K562 (cell line): Measurements from ENCODE around the gene SCP2. TPM values are rescaled to one million over a fixed set of nuclear protein-coding genes. Genes with fewer than 3 reads are reported as not detected.

Experiments used
- ATAC-seq: fragments of 200-7000 bp; cut with Tn5 transposase; 3 replicates; pipeline ENCODE4 v1.9.1; 2020; ENCODE audit warnings: moderate library complexity
- BruUV-seq: library from RNA; stranded (reverse); fragments of 400-500 nt; replicated peaks from 2 replicates; lab custom pipeline; 2021; lab: Mats Ljungman, UMichigan
- CTCF ChIA-PET: fragments of 300-600 bp; formaldehyde crosslinking; extraction: SDS; loops from one replicate; lab custom pipeline; 2021; ENCODE audit warnings: low intra/inter-chr PET ratio; lab: Yijun Ruan, JAX
- POLR2A ChIA-PET: fragments of 300-600, 350-650 bp; sonication (Branson Sonifier 250); formaldehyde crosslinking; extraction: SDS; loops from one replicate; lab custom pipeline; 2021; ENCODE audit warnings: antibody characterized with exemption, inconsistent platforms; lab: Yijun Ruan, JAX
- DNase-seq, 4 experiments: peaks; one replicate each; pipeline versions ENCODE4 v3.0.0 to v3.0.0-alpha.2; 2011 to 2018; ENCODE audit warnings: low spot score in 3 of 4, mixed read lengths in 3 of 4; ENCODE audit errors: extremely low read depth in 1 of 4
- FAIRE-seq: peaks from 2 replicates; lab custom pipeline; 2011; peaks lifted over from hg19 to GRCh38; lab: Jason Lieb, UNC
- H2AFZ ChIP-seq: 2 replicates; pipeline ENCODE4 v1.6.0; 2011; ENCODE audit warnings: low read depth, low read length, control low read depth, inconsistent platforms
- H3K27ac ChIP-seq: fragments of 200-600 bp; 3 replicates; pipeline ENCODE4 v1.8.0; 2011; ENCODE audit warnings: low read depth, mild to moderate bottlenecking, control low read depth, inconsistent platforms, low read length, moderate library complexity, mixed read lengths; ENCODE audit errors: extremely low read depth
- H3K27me3 ChIP-seq, 2 experiments: fragments of 300-600 bp in 1 of 2; 2 replicates in 1 of 2; 3 replicates in 1 of 2; pipeline versions ENCODE4 v1.6.0 to v1.8.0; 2011; ENCODE audit warnings: inconsistent platforms in 2 of 2, low read length in 2 of 2, mild to moderate bottlenecking in 1 of 2, mixed read lengths in 1 of 2, moderate library complexity in 1 of 2; ENCODE audit not compliant: control insufficient read depth in 2 of 2, insufficient read depth in 2 of 2
- H3K36me3 ChIP-seq: fragments of 300-600 bp; 3 replicates; pipeline ENCODE4 v1.8.0; 2011; ENCODE audit warnings: mild to moderate bottlenecking, low read length, inconsistent platforms; ENCODE audit not compliant: control insufficient read depth, insufficient read depth
- H3K4me1 ChIP-seq, 2 experiments: fragments of 200-600 bp in 1 of 2; replicated peaks in 1 of 2; 2 replicates in 1 of 2; 3 replicates in 1 of 2; pipeline versions ENCODE4 v1.5.1 to v1.8.0; 2011; ENCODE audit warnings: inconsistent platforms in 2 of 2, low read length in 2 of 2, mild to moderate bottlenecking in 1 of 2, mixed read lengths in 1 of 2, moderate library complexity in 1 of 2; ENCODE audit not compliant: control insufficient read depth in 2 of 2, insufficient read depth in 2 of 2
- H3K4me2 ChIP-seq: 2 replicates; pipeline ENCODE4 v1.6.1; 2011; ENCODE audit warnings: low read length, control low read depth, inconsistent platforms, mixed read lengths; ENCODE audit not compliant: insufficient read depth
- H3K4me3 ChIP-seq: fragments of 200-600 bp; sonication (generic), shearing (Covaris generic); 2 replicates; pipeline ENCODE4 v1.5.1; 2016; ENCODE audit warnings: control low read depth, inconsistent platforms
- H3K79me2 ChIP-seq: fragments of 200-600 bp; 3 replicates; pipeline ENCODE4 v1.8.0; 2011; ENCODE audit warnings: low read length, inconsistent platforms; ENCODE audit not compliant: control insufficient read depth, insufficient read depth
- H3K9ac ChIP-seq, 2 experiments: 2 replicates each; pipeline versions ENCODE4 v1.6.0 to v1.6.1; 2011; ENCODE audit warnings: low read depth in 2 of 2, low read length in 2 of 2, control low read depth in 1 of 2, inconsistent platforms in 1 of 2, mild to moderate bottlenecking in 1 of 2, mixed read lengths in 1 of 2; ENCODE audit not compliant: insufficient read depth in 1 of 2
- H3K9me1 ChIP-seq: one replicate; pipeline ENCODE4 v1.6.0; 2011; ENCODE audit warnings: inconsistent platforms, mild to moderate bottlenecking, low read length, moderate library complexity; ENCODE audit not compliant: control insufficient read depth, insufficient read depth
- H3K9me3 ChIP-seq: replicated peaks from 2 replicates; pipeline ENCODE4 v1.5.1; 2011; ENCODE audit warnings: low read depth, low read length, inconsistent platforms; ENCODE audit not compliant: control insufficient read depth, insufficient read depth
- H4K20me1 ChIP-seq: replicated peaks from 2 replicates; pipeline ENCODE4 v1.6.1; 2011; ENCODE audit warnings: low read length, inconsistent platforms, mixed read lengths; ENCODE audit not compliant: control insufficient read depth, insufficient read depth
- KDM1A ChIP-seq, 2 experiments: fragments of 450-650 bp; IDR thresholded peaks; 2 replicates each; pipeline ENCODE4 v1.6.1; 2016; ENCODE audit warnings: mild to moderate bottlenecking in 2 of 2
- NRF1 ChIP-seq, 2 experiments: fragments of 450-650 bp; IDR thresholded peaks in 1 of 2; conservative IDR thresholded peaks in 1 of 2; 2 replicates each; pipeline ENCODE4 v1.6.1; 2014; ENCODE audit warnings: mild to moderate bottlenecking in 2 of 2
- WGBS: fragments of 100-300 bp; shearing (Covaris generic); methylation state at CpG from one replicate; pipeline ENCODE4 v1.1.6; 2016; ENCODE audit warnings: low coverage, mixed read lengths; ENCODE audit not compliant: insufficient coverage; ENCODE audit errors: missing lambda C conversion rate; 5-methylcytosine and 5-hydroxymethylcytosine counted together
- in situ Hi-C: fragments of 300-500 bp; cut with MboI; formaldehyde crosslinking; loops from 4 replicates; pipeline ENCODE4 v1.15.0; 2018; ENCODE audit warnings: inconsistent platforms, mixed read lengths
- intact Hi-C: fragments of 100-400 bp; cut with micrococcal nuclease; formaldehyde crosslinking; loops from 2 replicates; pipeline ENCODE4 v1.14.2; 2022
- polyA plus RNA-seq, 8 experiments: library from polyadenylated mRNA; depleted of rRNA in 4 of 8; stranded (reverse) in 5 of 8; unstranded in 3 of 8; fragments of >200 nt; fragmentation: Nextera tagmentation in 2 of 8; fragmentation: Illumina TruSeq in 1 of 8; extraction: Ambion mirVana in 2 of 8; extraction: Trizol in 1 of 8; gene quantifications; 2 replicates each; pipeline versions ENCODE4 v1.2.1 to v1.2.3, GENCODE V29; 2011 to 2014; ENCODE audit warnings: inconsistent platforms in 1 of 8, missing spikeins in 1 of 8
- total RNA-seq, 7 experiments: library from RNA; depleted of rRNA in 6 of 7; stranded (reverse); fragments of >200 nt in 6 of 7; fragmentation: Illumina TruSeq in 2 of 7; extraction: Trizol in 2 of 7; gene quantifications; 2 replicates each; pipeline versions ENCODE4 v1.2.1 to v1.2.3, GENCODE V29; 2011 to 2021; ENCODE audit warnings: low replicate concordance in 1 of 7

SCP2 gene
- total and polyA plus RNA-seq, 9 of the 15 experiments (the other 6 are each of a cell fraction or from before 2014, with no cell fraction given): 63.8 to 258 (median 106) TPM

GRCh38 chr1:53082826-53083455, 155.9 kb downstream of the SCP2 start:
- no peaks in the 10 kb centered on the region for H3K9me3 ChIP-seq
- BruUV-seq: no TSS peak
- intact Hi-C loops (no loop called here), in situ Hi-C loops (no loop called here)
- peaks cover 0 to 35% of the 10 kb centered on the region in 2 experiments; a peak in 3 of 5 replicates for H3K4me1 ChIP-seq
- ChIA-PET CTCF (no interaction called here), POLR2A (interaction anchor here (0.5 to 0.7 kb wide), 3 partner anchors 46 to 1500 kb away, joined by 3 to 6 read pairs (median 3); no protein-coding TSS in a partner anchor)
- no peak overlapping the region for H3K4me2 ChIP-seq
- H3K36me3 ChIP-seq: no peaks in the 10 kb centered on the region
- peaks cover 0 to 42% of the 10 kb centered on the region in 2 experiments; a peak in 3 of 5 replicates for H3K27me3 ChIP-seq
- H3K4me3 ChIP-seq: no peak overlapping the region
- 27% methylated on average over 13 of the region's 13 CpGs for WGBS
- FAIRE-seq (peak; percentile 26), ATAC-seq (no peak), DNase-seq (no peak)
- no peaks in the 10 kb centered on the region for H3K9me1 ChIP-seq
- no peak overlapping the region for H3K9ac ChIP-seq
- H3K79me2 ChIP-seq: no peaks in the 10 kb centered on the region
- no peak overlapping the region for H3K27ac ChIP-seq
- no peak overlapping the region for H2AFZ ChIP-seq
- TF ChIP-seq NRF1 (conservative IDR thresholded peaks at IDR 0.05 in 1 of 2, IDR thresholded peaks at IDR 0.05 in 1 of 2) (no peak), KDM1A (IDR thresholded peaks at IDR 0.05) (peak in 1 of 2 experiments; percentile 88; a peak in 1 of 4 replicates)
- TF ChIP-seq, all 486 proteins: peak for 1
- peaks cover 7% of the 10 kb centered on the region; the same call in 1 of the 2 replicates for H4K20me1 ChIP-seq
